NCI-H128 (cell line): ENCODE data around the gene POLR3B.
"Not testable (repeated sequence)": the region's sequence is repeated elsewhere in the genome, so short reads cannot be mapped to it uniquely, and the experiment has no call there.

Experiments used
- DNase-seq: peaks from one replicate; lab custom pipeline; 2025; ENCODE audit not compliant: unreplicated experiment; lab: John Stamatoyannopoulos, UW

POLR3B gene

DNA sequence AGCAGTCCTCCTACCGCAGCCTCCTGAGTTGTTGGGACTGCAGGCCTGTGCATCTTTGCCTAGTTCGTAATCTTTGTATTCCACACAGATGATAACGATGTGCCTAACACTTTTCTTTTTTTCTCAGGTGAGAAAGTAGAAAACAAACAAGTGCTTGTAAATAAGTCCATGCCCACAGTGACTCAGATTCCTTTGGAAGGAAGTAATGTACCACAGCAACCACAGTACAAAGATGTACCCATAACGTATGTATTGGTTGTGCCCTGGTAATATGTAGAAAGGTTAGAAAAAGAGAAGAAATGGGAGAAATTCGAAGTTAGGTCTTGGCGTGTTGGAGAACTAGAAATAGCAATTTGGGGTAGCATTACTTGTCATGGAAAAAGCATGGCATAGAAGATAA, 101.6 kb downstream of the POLR3B start:
- no peak for DNase-seq

DNA sequence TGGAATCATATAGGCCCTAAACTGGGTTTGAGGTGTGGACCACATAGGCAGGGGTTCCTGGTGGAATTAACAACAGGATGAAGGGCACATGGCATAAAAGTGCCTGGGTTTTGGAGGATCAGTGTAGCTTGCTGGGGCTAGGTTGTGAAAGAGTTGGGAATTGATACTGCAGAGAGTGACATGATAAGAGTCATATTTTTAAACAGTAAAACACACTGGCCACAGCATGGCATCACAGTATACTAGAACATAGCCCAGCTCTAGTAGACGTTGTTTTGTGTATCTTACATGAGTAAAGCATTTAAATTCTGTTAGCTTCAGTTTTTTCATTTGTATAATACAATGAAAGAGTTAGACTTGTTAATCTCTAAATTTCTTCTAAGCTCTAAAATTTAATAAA, 102.0 kb downstream of the POLR3B start:
- no peak for DNase-seq

DNA sequence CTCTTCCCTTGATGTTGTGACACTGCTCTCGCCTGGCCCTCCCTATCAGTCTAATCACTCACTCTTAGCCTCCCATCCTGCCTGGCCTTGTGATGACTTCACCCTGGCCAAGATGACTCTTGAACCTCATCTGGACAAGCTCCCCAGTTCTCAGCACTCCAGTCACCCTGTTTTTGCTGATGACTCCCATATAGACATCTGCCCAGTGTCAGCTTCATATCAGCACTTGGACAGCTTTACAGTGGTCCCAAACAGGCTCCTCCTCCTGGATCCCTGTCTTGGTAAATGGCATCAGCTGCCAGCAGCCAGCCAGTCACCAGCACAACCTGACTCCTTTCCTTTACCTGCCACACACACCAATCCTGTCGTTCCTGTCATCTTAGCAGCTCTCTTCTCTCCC, 104.2 kb downstream of the POLR3B start:
- no peak for DNase-seq

DNA sequence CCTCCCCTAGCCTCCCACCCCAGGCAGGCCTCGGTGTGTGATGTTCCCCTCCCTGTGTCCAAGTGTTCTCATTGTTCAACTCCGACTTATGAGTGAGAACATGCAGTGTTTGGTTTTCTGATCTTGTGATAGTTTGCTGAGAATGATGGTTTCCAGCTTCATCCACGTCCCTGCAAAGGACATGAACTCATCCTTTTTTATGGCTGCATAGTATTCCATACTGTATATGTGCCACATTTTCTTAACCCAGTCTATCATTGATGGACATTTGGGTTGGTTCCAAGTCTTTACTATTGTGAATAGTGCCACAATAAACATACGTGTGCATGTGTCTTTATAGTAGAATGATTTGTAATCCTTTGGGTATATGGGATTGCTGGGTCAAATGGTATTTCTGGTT, 108.1 kb downstream of the POLR3B start:
- DNase-seq: not testable (repeated sequence)

DNA sequence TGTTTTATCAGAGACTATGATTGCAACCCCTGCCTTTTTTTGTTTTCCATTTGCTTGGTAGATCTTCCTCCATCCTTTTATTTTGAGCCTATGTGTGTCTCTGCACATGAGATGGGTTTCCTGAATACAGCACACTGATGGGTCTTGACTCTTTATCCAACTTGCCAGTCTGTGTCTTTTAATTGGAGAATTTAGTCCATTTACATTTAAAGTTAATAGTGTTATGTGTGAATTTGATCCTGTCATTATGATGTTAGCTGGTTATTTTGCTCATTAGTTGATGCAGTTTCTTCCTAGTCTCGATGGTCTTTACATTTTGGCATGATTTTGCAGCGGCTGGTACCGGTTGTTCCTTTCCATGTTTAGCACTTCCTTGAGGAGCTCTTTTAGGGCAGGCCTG, 118.1 kb downstream of the POLR3B start:
- not testable (repeated sequence) for DNase-seq

DNA sequence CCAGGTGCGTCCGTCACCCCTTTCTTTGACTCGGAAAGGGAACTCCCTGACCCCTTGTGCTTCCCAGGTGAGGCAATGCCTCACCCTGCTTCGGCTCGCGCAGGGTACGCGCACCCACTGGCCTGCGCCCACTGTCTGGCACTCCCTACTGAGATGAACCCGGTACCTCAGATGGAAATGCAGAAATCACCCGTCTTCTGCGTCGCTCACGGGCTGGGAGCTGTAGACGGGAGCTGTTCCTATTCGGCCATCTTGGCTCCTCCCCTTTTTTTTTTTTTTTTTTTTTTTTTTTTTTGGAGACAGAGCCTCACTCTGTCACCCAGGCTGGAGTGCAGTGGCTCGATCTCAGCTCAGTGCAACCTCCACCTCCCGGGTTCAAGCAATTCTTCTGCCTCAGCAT, 120.1 kb downstream of the POLR3B start:
- not testable (repeated sequence) for DNase-seq

DNA sequence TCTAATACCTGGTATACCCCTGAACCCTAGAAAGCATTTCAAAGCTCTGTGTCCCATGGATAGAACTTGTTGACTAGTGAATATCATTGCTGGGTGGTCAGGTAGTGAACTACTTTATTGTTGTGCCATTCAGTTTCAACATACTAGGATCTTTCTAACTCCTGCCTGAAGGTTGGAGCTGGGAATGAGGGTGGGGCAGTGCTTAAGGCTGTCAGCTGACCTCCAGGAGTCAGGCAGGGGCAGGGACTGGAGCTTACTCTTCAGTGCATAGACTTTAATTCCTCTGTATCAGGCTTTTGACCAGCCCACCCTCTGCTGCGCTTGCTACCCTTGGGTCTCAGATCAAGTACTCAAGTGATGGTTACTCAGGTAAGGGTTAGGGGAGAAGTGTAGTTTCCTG, 122.7 kb downstream of the POLR3B start:
- no peak for DNase-seq

DNA sequence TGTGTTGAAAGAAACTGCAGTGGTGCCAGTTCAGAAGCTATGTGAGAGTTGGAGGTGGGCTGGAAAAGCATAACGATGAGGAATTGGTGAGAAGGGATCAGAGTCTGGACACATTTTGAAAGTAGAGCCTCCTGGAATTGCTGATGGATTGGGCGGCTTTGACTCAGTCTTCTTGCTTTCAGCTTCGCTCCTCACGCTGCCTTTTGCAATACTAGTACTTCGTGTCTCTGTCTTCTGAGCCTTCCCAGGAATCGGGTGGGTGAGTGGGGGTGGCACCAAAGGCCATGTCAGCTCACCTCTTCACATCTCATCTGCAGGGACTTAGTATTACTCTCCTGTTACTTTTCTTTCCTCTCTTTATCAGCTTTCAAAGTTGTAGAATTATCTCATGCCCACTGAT, 123.7 kb downstream of the POLR3B start:
- DNase-seq: no peak

DNA sequence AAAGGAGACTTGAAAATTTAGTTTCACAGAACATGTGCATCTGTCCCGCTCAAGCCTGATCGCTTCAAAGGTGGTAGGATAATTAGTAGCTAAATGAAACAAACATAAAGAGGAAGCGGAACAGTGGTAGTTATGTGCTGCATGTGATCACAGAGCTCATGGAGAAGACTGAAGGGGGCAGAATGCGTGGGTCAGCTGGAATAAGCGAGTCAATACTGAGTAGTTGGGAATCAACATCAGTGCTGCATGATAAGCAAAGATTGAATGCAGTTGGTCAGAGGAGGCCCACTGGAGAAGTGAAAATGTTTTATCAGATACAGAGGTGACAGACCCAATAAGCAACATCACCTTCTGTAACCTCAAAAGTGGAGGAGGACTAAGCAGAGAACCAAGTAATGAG, 130.1 kb downstream of the POLR3B start:
- no peak for DNase-seq

DNA sequence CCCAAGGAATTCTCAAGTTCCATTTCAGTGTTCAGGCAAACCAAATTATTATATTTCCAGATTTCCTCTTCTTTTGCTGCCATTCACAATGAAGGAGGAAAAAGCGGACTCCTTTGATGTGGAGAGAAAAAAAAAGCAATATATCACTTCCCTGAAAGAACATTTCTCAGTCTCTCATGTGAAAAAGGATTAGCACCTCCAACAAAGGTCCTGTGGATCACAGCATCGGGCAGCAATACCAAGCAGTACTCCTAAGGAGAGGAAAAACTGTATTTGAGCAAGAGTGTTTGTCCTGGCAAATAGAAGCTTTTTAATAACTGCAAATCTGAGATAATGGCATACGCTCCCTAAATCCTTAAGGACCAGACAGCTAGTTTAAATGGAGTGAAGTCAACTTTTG, 131.3 kb downstream of the POLR3B start:
- no peak for DNase-seq

DNA sequence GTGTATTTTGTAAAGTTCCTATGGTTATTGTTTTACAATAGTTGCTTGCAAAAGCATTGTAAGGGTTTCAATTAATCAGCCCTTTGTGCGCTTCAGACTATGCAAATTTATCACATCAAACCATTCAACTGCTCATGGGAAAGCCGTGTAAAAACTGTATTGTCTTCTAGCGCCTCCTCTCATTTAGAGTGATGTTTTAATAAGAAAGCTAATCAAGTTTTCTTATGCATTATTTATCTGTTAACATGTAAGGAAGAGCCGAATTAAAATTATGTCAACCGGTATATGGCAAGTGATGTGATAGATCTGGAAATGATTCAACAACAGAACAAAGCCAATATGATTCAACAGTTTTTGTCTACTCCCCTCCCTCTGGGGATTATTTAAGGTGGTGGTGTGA, 132.7 kb downstream of the POLR3B start:
- no peak for DNase-seq

DNA sequence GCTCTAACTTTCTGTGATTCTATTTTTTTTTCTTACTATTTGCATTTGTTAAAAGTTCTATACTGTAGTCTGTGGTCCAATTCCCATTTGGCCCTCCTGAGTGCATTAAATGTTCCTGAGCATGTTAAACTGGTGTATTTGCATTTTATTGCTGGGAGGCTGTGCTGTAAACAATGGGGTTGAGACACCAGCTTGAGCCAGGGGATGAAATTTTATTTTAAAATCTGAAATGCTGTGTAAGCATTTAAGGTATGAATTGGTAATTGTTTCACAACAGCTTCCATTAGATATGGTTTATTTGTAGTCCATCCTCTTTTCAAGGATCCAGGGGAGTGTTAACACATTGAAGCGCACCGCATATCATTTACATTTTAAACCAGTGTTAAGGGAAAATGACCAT, 135.3 kb downstream of the POLR3B start:
- DNase-seq: no peak

DNA sequence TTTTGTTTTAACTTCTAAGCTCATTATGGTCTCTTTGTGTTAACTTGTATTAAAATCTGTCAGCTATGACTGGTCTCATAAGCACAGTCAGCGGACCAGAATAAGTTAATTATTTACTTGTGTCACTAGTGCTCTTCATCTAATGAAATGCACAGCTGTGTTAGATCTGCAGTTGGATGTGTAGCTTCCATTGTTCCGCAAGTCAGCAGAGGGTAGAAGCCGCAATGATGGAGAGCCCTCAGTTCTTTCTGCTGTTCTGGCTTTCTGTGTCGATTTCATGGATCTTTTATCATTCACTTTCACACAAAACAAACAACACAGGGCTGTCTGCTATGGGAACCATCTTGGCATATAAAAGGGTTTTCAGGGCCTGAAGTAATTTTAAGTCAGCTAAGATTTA, 136.0 kb downstream of the POLR3B start:
- no peak for DNase-seq

DNA sequence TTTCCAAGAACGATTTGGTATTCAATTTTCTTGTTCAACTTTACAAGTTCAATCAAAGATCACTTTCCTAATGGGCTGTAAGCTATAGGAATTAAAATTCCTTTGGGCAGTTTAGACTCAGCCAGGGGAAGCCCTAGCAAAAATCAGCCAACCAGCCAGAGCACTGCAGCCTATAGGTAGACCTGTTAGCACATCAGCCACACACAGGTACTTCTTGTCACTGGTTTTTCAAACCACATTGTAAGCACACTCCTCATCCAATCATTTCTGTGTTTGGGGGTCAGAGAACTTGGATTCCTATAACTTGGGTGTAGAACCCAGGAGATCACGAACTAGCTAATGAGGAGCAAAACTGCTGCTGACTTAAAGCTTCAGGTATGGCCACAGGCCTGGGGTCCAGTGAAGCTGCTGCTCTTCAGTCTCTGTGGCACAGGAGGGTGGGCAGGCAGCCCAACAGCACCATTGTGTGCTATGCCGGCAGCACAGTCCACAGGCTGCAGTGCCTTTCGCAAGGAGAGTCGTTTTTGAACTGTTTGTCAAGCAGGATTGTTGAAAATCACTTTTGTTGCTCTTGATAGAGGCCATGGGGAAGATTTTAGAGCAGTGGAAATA, 137.9 kb downstream of the POLR3B start:
- DNase-seq: no peak

DNA sequence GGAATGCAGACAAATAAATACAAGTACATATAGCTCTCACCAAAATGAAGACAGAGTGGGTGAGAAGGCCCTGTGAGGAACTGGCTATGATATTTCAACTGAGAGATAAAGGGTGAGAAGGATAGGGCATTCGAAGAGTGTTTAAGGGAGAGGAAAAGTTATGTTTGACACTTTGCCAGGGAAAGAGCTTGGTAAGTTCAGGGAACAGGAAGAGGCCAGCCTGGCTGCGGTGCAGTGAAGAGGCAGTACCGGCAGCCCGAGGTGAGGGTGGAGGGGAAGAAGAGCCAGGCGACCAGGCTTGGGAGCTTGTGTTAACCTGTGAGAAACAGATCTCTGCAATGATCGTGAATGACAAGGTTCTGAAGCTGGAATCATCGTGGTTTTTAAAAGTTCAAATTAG, 140.5 kb downstream of the POLR3B start:
- no peak for DNase-seq

DNA sequence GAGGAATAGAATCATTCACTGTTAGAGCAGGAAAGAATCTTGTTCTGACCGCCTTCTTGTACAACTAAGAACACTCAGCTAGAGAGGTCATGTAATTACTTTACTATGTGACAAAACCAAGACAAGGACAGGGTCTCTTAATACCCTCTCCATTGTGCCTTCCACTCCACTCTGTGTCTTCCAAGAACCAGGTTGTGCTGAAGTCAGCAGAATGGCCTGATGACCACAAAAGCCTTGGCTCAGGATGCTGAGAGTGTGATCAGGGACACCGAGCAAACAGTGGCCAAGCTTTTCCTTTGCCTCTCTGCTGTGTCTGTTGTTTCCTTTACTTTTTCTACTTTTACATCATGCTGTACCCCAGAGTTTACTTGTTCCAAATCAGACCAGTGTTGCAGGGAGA, 142.1 kb downstream of the POLR3B start:
- DNase-seq: no peak

DNA sequence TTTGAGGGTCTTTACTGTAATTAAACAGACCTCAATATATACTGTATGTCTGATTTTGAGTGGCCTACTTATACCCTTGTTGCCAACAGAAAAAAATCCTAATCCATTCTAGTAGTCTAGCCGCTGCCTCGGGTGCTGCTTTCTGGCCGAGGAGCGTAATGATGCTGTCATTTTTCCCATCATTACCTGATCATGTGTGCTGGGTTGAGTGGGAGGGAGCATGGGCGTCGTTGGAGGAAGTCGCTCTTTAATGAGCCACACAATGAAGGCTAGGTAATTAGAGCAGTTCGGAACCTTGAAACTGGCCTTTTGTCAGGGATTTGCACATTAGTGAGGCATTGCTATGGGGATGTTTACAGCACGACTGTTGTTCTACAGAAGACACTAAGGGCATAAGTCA, 149.1 kb downstream of the POLR3B start:
- DNase-seq: no peak

DNA sequence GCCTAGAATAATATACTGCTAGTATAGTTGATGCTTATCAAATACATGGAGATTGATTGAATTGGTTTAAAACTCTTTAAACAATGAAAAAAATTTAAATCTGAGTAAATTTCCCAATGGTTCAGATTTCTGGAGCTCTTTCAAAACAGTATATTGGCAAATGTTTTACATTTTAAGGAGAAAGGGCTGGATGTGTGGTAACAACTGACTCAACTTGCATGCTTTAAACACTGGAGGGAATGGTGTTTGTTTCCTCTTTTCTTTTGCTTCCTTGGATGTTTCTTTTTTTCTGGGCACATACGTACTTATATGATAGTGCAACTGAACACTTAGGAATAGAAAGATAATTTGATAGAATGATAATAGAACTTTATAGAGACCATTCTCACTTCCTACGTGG, 151.4 kb downstream of the POLR3B start:
- DNase-seq: no peak

DNA sequence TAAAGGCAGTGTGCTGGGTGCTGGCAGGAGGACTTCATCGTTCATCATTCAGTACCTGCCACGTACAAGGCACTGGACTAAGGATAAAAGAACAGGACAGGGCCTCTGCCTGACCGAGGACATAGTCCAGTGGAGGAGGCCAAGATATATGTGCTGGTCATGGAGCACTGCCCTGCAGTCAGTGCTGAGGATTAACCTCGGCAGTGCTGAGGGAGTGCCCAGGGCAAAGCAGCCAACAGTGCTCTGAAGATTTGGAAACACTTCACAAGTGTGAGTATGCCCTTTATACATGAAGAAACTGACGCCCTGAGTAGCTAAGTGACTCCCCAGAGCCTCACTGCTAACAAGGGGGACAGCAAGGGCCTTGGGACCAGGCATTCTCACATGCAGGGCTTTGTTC, 153.8 kb downstream of the POLR3B start:
- no peak for DNase-seq

DNA sequence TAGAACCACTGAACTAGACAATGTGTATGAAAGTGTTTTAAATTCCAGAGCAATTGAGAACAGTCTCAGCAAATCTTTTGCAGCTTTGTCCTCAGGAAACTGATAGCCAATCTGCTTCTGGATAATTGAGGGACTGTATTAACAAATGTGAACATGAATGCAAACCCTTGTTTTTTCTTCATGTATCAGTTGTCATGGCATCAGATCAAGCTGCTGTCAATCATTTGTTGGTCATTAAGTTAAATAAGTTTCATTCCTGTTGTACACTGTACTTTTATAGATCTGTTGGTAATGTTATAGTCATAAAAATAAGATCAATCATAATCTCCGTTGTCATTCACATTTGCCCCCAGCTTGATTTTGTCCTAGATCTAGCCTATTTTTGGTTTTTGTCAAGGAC, 159.8 kb downstream of the POLR3B start:
- DNase-seq: no peak

DNA sequence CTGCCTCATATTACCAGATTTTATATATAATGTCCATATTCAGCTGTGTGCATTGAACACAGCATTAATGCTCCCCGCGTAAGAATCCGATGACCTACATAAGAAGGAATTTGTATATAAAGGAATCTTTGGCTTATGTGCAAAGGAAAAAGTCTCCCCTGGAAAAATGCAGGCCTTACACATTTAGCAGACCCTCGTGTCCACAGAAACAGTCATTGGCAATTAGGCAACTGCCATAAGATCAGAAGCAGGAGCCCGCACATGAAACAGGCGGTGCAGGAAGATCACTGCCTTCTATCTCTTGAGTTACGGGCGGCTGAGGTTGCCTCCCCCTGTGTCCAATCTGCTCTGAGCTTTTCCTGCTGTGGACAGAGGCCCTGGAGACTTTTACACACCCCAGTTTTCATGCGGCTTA, 162.1 kb downstream of the POLR3B start:
- no peak for DNase-seq

DNA sequence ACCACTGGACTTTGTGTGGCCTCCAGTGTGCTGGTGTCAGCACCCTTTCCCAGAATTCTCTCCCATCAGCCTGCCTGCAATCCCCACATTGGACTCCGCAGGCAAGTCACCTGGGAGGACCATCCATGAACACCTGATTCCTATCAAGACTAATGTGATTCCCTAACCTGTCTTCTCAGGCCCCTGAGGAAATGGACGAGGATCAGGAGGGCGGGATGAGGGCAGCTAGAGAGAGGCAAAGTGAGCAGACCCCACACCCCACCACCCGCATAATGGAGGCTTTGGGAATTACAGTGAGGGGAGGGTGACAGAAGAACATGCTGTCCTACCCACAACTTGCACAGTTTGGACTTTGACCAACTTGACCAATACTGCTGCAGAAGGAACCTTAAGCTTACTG, 164.4 kb downstream of the POLR3B start:
- no peak for DNase-seq

DNA sequence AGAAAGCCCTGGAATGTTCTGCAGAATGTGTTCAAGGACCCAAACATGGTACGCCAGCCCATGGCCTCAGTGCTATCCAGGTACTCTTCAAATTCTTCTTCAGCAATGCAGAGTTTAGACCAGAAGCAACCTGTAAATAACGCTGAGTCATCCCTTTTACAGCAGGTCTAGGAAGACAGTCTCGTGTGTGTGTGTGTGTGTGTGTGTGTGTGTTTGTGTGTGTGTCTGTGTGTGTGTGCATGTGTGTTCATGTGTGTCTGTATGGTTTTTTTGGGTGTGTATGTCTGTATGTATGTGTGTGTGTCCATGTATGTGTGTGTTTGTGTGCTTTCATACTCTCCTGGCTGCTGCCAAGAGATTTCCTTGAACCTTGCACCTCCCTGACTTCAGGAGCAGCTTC, 165.2 kb downstream of the POLR3B start:
- no peak for DNase-seq

DNA sequence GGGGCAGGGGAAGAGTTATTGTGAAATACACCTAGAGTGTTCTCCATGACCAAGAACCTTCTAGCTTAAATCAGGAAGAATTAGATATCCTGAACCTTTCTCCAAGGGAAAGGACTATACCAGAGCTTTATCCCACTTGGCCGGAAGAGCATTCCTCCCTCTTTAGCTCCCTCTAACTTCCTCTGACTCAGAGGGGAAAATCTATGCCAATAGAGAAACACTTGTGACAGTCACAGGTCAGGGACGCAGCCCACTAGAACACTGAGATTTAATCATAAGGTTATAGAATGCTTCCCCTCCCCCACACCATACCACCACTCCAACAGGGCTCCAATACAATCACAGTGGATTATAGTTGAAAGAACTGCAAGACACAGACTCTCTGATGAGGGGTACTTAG, 169.8 kb downstream of the POLR3B start:
- DNase-seq: no peak
